Myometrial cell (primary cell): ENCODE data around the gene CLK3. TPM values are rescaled to one million over a fixed set of nuclear protein-coding genes. Genes with fewer than 3 reads are reported as not detected.

Experiments used
- total RNA-seq: library from RNA; depleted of rRNA; stranded (reverse); fragments of >200 nt; gene quantifications from 2 replicates; pipeline ENCODE4 v1.2.3, GENCODE V29; 2015

Gene CLK3
- total RNA-seq, result 103 and 121 TPM in 2 replicates

GRCh38 chr15:74615508-74616365 lies at the start of gene CLK3:
CLK3 (plus strand) TSS chr15:74615836; CDS start chr15:74619197, 3,361 bp downstream.

Other genes starting within 250 kb of the CLK3 start
- 0.53 and 3.2 TPM in 2 replicates for gene CYP11A1, start 248.2 kb upstream of the CLK3 start, total RNA-seq
- gene SEMA7A, start 181.9 kb upstream of the CLK3 start, total RNA-seq, result 71.4 and 86.2 TPM in 2 replicates
- gene UBL7, start 154.7 kb upstream of the CLK3 start, total RNA-seq, result 102 and 103 TPM in 2 replicates
- gene ARID3B, start 74.6 kb upstream of the CLK3 start, total RNA-seq, result 0.58 and 2.8 TPM in 2 replicates
- 10.8 and 15.3 TPM in 2 replicates for gene EDC3, start 80.2 kb downstream of the CLK3 start, total RNA-seq
- gene CYP1A1, start 109.7 kb downstream of the CLK3 start, total RNA-seq, result not detected in 2 replicates
- not detected in 2 replicates for gene CYP1A2, start 133.0 kb downstream of the CLK3 start, total RNA-seq
- gene CSK, start 166.2 kb downstream of the CLK3 start, total RNA-seq, result 22.2 and 26.6 TPM in 2 replicates
- gene LMAN1L, start 197.0 kb downstream of the CLK3 start, total RNA-seq, result not detected in 2 replicates
- not detected in 2 replicates for gene CPLX3, start 210.8 kb downstream of the CLK3 start, total RNA-seq
- 18.8 and 35.2 TPM in 2 replicates for gene ULK3, start 227.3 kb downstream of the CLK3 start, total RNA-seq